Measurements from ENCODE around the gene CREB3L4. TPM values are rescaled to one million over a fixed set of nuclear protein-coding genes. Genes with fewer than 3 reads are reported as not detected.

The CREB3L4 gene
- total RNA-seq, 2 experiments from 2014 or later = 8.3 to 8.8 TPM

GRCh38 chr1:153953859-153954365 lies 13.8 kb upstream of the CREB3L4 start:
- intact Hi-C loops (cut with micrococcal nuclease) = no loop called here
- CTCF ChIA-PET = interaction anchor here (1.1 to 4.8 kb wide), 3 partner anchors 8 to 33 kb away, joined by 3 to 46 read pairs (median 5); partner anchors contain the start of gene DENND4B
- Mint-ChIP-seq H3K4me3 (no peak overlapping the region), H3K36me3 (ENCODE audit: low read depth) (peaks cover 35% of the 10 kb centered on the region), H3K27me3 (no peaks in the 10 kb centered on the region), H3K9me3 (no peaks in the 10 kb centered on the region), H3K4me1 (ENCODE audit: low read depth) (peaks cover 32% of the 10 kb centered on the region), H3K27ac (peak overlapping the region; percentile 65)
- ATAC-seq (no peak), DNase-seq (no peak)
- TF ChIP-seq, protein P1, sequence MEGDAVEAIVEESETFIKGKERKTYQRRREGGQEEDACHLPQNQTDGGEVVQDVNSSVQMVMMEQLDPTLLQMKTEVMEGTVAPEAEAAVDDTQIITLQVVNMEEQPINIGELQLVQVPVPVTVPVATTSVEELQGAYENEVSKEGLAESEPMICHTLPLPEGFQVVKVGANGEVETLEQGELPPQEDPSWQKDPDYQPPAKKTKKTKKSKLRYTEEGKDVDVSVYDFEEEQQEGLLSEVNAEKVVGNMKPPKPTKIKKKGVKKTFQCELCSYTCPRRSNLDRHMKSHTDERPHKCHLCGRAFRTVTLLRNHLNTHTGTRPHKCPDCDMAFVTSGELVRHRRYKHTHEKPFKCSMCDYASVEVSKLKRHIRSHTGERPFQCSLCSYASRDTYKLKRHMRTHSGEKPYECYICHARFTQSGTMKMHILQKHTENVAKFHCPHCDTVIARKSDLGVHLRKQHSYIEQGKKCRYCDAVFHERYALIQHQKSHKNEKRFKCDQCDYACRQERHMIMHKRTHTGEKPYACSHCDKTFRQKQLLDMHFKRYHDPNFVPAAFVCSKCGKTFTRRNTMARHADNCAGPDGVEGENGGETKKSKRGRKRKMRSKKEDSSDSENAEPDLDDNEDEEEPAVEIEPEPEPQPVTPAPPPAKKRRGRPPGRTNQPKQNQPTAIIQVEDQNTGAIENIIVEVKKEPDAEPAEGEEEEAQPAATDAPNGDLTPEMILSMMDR (IDR thresholded peaks at IDR 0.05) = no peak
- POLR2A ChIA-PET = interaction anchor here (0.7 to 7.3 kb wide), 8 partner anchors 9 to 39 kb away, joined by 3 to 62 read pairs (median 4); partner anchors contain the start of genes CREB3L4, DENND4B, GATAD2B and RAB13

GRCh38 chr1:153954826-153955225 lies 12.9 kb upstream of the CREB3L4 start:
- peaks cover 33% of the 10 kb centered on the region for H3K36me3 Mint-ChIP-seq (ENCODE audit: low read depth)
- H3K4me1 Mint-ChIP-seq (ENCODE audit: low read depth) = peaks cover 38% of the 10 kb centered on the region
- H3K4me3 Mint-ChIP-seq = no peak overlapping the region
- peak overlapping the region; percentile 65 for H3K27ac Mint-ChIP-seq
- no peaks in the 10 kb centered on the region for H3K27me3 Mint-ChIP-seq
- DNase-seq = no peak
- no peak for ATAC-seq
- no peaks in the 10 kb centered on the region for H3K9me3 Mint-ChIP-seq
- ChIA-PET CTCF (interaction anchor here (1.1 to 4.8 kb wide), 4 partner anchors 9 to 32 kb away, joined by 3 to 46 read pairs (median 4); partner anchors contain the start of genes DENND4B and JTB), POLR2A (interaction anchor here (0.6 to 7.3 kb wide), 6 partner anchors 9 to 31 kb away, joined by 3 to 62 read pairs (median 22); partner anchors contain the start of genes CREB3L4, DENND4B, JTB and RAB13)
- TF ChIP-seq, protein P1 (IDR thresholded peaks at IDR 0.05) = no peak
- intact Hi-C loops (cut with micrococcal nuclease) = no loop called here

DNA sequence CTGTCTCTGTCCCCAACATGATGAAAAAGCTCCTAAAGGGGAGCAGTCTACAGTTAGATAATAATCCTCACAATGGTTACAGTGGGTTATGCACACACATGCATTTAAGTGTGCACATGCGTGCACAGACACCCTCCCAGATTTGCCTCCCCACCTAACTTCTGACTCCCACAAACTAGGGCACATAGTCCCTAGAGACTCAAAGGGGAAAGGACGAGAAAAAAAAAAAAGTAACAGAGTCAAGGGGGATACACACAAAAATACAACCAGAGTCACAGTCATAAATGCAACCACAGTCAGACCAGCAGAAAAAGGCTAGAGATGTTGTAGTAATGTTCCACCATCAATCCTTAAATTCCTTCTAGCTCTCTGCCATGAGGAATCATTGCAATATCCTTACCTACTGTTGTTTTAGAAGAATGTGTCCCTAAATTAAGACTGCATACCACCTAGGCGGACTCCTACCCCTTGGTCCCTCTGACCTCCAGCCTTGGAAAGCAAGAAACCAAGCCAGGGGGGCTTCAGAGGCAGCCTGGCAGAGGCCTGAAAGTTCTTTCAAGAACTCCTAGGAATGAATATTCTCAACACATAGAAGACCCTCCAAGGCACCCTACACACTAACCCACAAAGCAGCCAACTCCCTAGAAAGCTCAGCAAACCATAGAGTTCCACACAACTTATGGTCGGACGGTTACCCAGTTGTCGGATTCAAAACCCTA lies 10.5 kb upstream of the CREB3L4 start:
- H3K4me3 Mint-ChIP-seq = peak overlapping the region; percentile 97
- ChIA-PET POLR2A (interaction anchor here (0.7 to 7.3 kb wide), 11 partner anchors 10 to 312 kb away, joined by 3 to 62 read pairs (median 7); partner anchors contain the start of genes CREB3L4, DENND4B, GATAD2B and JTB), CTCF (interaction anchor here (0.6 to 4.8 kb wide), 7 partner anchors 9 to 420 kb away, joined by 3 to 46 read pairs (median 6); partner anchors contain the start of genes CREB3L4, DENND4B and RAB13)
- intact Hi-C loops (cut with micrococcal nuclease) = loop anchor here (2.0 kb wide), 1 partner anchor 34 kb away; the partner anchor contains the start of gene RPS27
- TF ChIP-seq, protein P1 (IDR thresholded peaks at IDR 0.05) = no peak
- no peaks in the 10 kb centered on the region for H3K27me3 Mint-ChIP-seq
- peaks cover 55% of the 10 kb centered on the region for H3K4me1 Mint-ChIP-seq (ENCODE audit: low read depth)
- no peak for DNase-seq
- H3K36me3 Mint-ChIP-seq (ENCODE audit: low read depth) = peaks cover 33% of the 10 kb centered on the region
- peak overlapping the region; percentile 98 for H3K27ac Mint-ChIP-seq
- H3K9me3 Mint-ChIP-seq = no peaks in the 10 kb centered on the region
- ATAC-seq = no peak

DNA sequence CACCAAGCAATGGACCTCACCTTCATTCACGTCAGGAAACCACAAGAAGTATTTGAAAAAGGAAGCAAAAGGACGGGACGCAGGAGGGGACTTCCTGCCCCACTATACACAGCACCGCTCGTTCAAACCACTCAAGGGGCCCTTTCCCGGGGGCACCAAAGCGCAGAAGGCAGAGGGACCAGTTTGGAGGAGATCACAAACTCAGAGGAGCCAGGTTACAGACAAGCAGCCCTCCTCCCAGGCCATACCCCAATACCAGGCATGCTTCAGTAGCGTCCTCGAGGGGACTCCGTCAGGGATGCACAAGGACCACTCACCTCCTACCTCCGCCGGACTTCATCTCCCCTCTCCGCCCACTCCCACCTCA lies 10.0 kb upstream of the CREB3L4 start:
- peak; percentile 73 for DNase-seq
- no peaks in the 10 kb centered on the region for H3K9me3 Mint-ChIP-seq
- H3K4me3 Mint-ChIP-seq = peak overlapping the region; percentile 97
- peaks cover 59% of the 10 kb centered on the region for H3K4me1 Mint-ChIP-seq (ENCODE audit: low read depth)
- ATAC-seq = peak; percentile 21
- ChIA-PET POLR2A (interaction anchor here (0.8 to 7.3 kb wide), 9 partner anchors 8 to 312 kb away, joined by 3 to 62 read pairs (median 7); partner anchors contain the start of genes CREB3L4, DENND4B, GATAD2B and JTB), CTCF (interaction anchor here (0.7 to 4.8 kb wide), 3 partner anchors 8 to 27 kb away, joined by 3 to 46 read pairs (median 3); partner anchors contain the start of gene DENND4B)
- H3K36me3 Mint-ChIP-seq (ENCODE audit: low read depth) = peaks cover 30% of the 10 kb centered on the region
- TF ChIP-seq, protein P1 (IDR thresholded peaks at IDR 0.05) = no peak
- intact Hi-C loops (cut with micrococcal nuclease) = loop anchor here (2.0 kb wide), 1 partner anchor 33 kb away; the partner anchor contains the start of gene RPS27
- no peaks in the 10 kb centered on the region for H3K27me3 Mint-ChIP-seq
- peak overlapping the region; percentile 98 for H3K27ac Mint-ChIP-seq

All from activated CD8-positive, alpha-beta T cell treated with anti-CD3 and anti-CD28 coated beads for 36 hours (primary cell).